Mucosa of stomach (tissue), 1 donor: ENCODE data around the gene TEAD4.

Experiments used
- H3K27me3 ChIP-seq: one replicate; pipeline ENCODE4 v1.7.0; 2013; ENCODE audit warnings: mild to moderate bottlenecking, low read length; ENCODE audit not compliant: control insufficient read depth, insufficient read depth
- H3K36me3 ChIP-seq: one replicate; pipeline ENCODE4 v1.7.0; 2013; ENCODE audit warnings: low read length; ENCODE audit not compliant: control insufficient read depth, insufficient read depth
- H3K4me1 ChIP-seq: one replicate; pipeline ENCODE4 v1.7.0; 2013; ENCODE audit warnings: mild to moderate bottlenecking, low read length; ENCODE audit not compliant: control insufficient read depth, insufficient read depth
- H3K4me3 ChIP-seq: one replicate; pipeline ENCODE4 v1.7.0; 2013; ENCODE audit warnings: low read length
- H3K9ac ChIP-seq: one replicate; pipeline ENCODE4 v1.7.0; 2013; ENCODE audit warnings: mild to moderate bottlenecking, low read length, moderate library complexity
- H3K9me3 ChIP-seq: one replicate; pipeline ENCODE4 v1.7.0; 2013; ENCODE audit warnings: mild to moderate bottlenecking, low read length, moderate library complexity; ENCODE audit not compliant: control insufficient read depth
- donor health status: Pancreatic carcinoma.

The TEAD4 gene

GRCh38 chr12:2986876-2987275 lies 27.7 kb downstream of the TEAD4 start:
- no peaks in the 10 kb centered on the region for H3K36me3 ChIP-seq
- no peaks in the 10 kb centered on the region for H3K4me1 ChIP-seq
- H3K9me3 ChIP-seq, result no peaks in the 10 kb centered on the region
- H3K9ac ChIP-seq, result no peak overlapping the region
- no peaks in the 10 kb centered on the region for H3K27me3 ChIP-seq
- no peak overlapping the region for H3K4me3 ChIP-seq

- Histone ChIP-seq H3K9ac (no peak overlapping the region), H3K4me3 (no peak overlapping the region), H3K36me3 (no peaks in the 10 kb centered on the region), H3K9me3 (no peaks in the 10 kb centered on the region), H3K4me1 (no peaks in the 10 kb centered on the region), H3K27me3 (no peaks in the 10 kb centered on the region)
Observed at GRCh38 chr12:2988494-2988893, 29.3 kb downstream of the TEAD4 start.

GRCh38 chr12:2992724-2993123 lies 33.5 kb downstream of the TEAD4 start:
- Histone ChIP-seq H3K36me3 (no peaks in the 10 kb centered on the region), H3K4me3 (no peak overlapping the region), H3K27me3 (no peaks in the 10 kb centered on the region), H3K4me1 (no peaks in the 10 kb centered on the region), H3K9ac (no peak overlapping the region), H3K9me3 (no peaks in the 10 kb centered on the region)

GRCh38 chr12:2997989-2998670 lies 38.9 kb downstream of the TEAD4 start:
- no peak overlapping the region for H3K4me3 ChIP-seq
- H3K4me1 ChIP-seq, result no peaks in the 10 kb centered on the region
- H3K9me3 ChIP-seq, result no peaks in the 10 kb centered on the region
- no peaks in the 10 kb centered on the region for H3K27me3 ChIP-seq
- H3K36me3 ChIP-seq, result no peaks in the 10 kb centered on the region
- H3K9ac ChIP-seq, result no peak overlapping the region

GRCh38 chr12:2998789-2999264 lies 39.6 kb downstream of the TEAD4 start:
- H3K9ac ChIP-seq, result no peak overlapping the region
- no peaks in the 10 kb centered on the region for H3K4me1 ChIP-seq
- H3K27me3 ChIP-seq, result no peaks in the 10 kb centered on the region
- no peaks in the 10 kb centered on the region for H3K36me3 ChIP-seq
- no peaks in the 10 kb centered on the region for H3K9me3 ChIP-seq
- no peak overlapping the region for H3K4me3 ChIP-seq

- H3K4me3 ChIP-seq, result no peak overlapping the region
- H3K36me3 ChIP-seq, result no peaks in the 10 kb centered on the region
- H3K9me3 ChIP-seq, result no peaks in the 10 kb centered on the region
- H3K4me1 ChIP-seq, result no peaks in the 10 kb centered on the region
- no peak overlapping the region for H3K9ac ChIP-seq
- no peaks in the 10 kb centered on the region for H3K27me3 ChIP-seq
Observed at GRCh38 chr12:2999265-2999841, 40.2 kb downstream of the TEAD4 start.

GRCh38 chr12:3000548-3001275 lies 41.5 kb downstream of the TEAD4 start:
- H3K27me3 ChIP-seq, result no peaks in the 10 kb centered on the region
- no peaks in the 10 kb centered on the region for H3K36me3 ChIP-seq
- H3K9me3 ChIP-seq, result no peaks in the 10 kb centered on the region
- no peaks in the 10 kb centered on the region for H3K4me1 ChIP-seq
- H3K9ac ChIP-seq, result no peak overlapping the region
- no peak overlapping the region for H3K4me3 ChIP-seq

- Histone ChIP-seq H3K27me3 (no peaks in the 10 kb centered on the region), H3K4me3 (no peak overlapping the region), H3K9me3 (no peaks in the 10 kb centered on the region), H3K9ac (no peak overlapping the region), H3K4me1 (no peaks in the 10 kb centered on the region), H3K36me3 (no peaks in the 10 kb centered on the region)
Observed at GRCh38 chr12:3002646-3003045, 43.4 kb downstream of the TEAD4 start.

GRCh38 chr12:3003357-3003992 lies 44.3 kb downstream of the TEAD4 start:
- Histone ChIP-seq H3K27me3 (no peaks in the 10 kb centered on the region), H3K36me3 (no peaks in the 10 kb centered on the region), H3K9ac (no peak overlapping the region), H3K4me1 (no peaks in the 10 kb centered on the region), H3K9me3 (no peaks in the 10 kb centered on the region), H3K4me3 (no peak overlapping the region)

- H3K4me3 ChIP-seq, result no peak overlapping the region
Observed at GRCh38 chr12:3004655-3005565, 45.7 kb downstream of the TEAD4 start.

GRCh38 chr12:3005736-3006135 lies 46.5 kb downstream of the TEAD4 start:
- Histone ChIP-seq H3K36me3 (no peaks in the 10 kb centered on the region), H3K9me3 (no peaks in the 10 kb centered on the region), H3K4me3 (no peak overlapping the region), H3K4me1 (no peaks in the 10 kb centered on the region), H3K27me3 (no peaks in the 10 kb centered on the region), H3K9ac (no peak overlapping the region)

More at GRCh38 chr12:3004655-3005565, 45.7 kb downstream of the TEAD4 start:
- Histone ChIP-seq H3K9ac (no peak overlapping the region), H3K9me3 (no peaks in the 10 kb centered on the region), H3K27me3 (no peaks in the 10 kb centered on the region), H3K36me3 (no peaks in the 10 kb centered on the region), H3K4me1 (no peaks in the 10 kb centered on the region)
